ENCODE results near the gene NUP188.

DNA sequence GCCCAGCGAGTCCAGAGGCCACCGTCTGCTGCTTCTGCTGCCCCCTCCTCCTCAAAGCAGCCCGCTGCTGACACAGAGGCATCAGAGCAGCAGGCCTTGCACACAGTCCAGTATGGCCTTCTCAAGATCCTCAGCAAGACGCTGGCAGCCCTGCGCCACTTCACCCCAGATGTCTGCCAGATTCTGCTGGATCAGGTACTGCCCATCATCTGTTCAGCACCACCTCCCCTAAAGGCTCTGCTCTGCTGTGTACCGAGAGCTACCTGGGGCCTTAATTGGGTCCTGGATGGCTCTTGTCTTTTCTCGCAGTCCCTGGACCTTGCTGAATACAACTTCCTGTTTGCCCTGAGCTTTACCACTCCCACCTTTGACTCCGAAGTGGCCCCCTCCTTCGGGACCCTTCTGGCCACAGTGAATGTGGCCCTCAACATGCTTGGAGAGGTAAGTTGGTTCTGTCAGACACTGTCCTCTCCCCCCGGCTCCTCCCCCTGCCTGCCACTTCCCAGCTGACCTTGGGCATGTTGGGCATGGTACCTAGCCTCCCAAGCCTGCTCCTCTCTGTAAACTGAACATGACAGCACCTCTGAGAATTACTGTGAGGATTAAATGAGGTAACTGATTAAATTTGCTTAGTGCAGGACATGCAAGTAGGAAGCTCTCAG, 58.0 kb downstream of the NUP188 start:
- TF ChIP-seq, protein P1, sequence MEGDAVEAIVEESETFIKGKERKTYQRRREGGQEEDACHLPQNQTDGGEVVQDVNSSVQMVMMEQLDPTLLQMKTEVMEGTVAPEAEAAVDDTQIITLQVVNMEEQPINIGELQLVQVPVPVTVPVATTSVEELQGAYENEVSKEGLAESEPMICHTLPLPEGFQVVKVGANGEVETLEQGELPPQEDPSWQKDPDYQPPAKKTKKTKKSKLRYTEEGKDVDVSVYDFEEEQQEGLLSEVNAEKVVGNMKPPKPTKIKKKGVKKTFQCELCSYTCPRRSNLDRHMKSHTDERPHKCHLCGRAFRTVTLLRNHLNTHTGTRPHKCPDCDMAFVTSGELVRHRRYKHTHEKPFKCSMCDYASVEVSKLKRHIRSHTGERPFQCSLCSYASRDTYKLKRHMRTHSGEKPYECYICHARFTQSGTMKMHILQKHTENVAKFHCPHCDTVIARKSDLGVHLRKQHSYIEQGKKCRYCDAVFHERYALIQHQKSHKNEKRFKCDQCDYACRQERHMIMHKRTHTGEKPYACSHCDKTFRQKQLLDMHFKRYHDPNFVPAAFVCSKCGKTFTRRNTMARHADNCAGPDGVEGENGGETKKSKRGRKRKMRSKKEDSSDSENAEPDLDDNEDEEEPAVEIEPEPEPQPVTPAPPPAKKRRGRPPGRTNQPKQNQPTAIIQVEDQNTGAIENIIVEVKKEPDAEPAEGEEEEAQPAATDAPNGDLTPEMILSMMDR (IDR thresholded peaks at IDR 0.05; ENCODE audit: poor library complexity) = no peak
- TF ChIP-seq EZH2 (IDR thresholded peaks at IDR 0.05; ENCODE audit: borderline replicate concordance) = no peak
- TF ChIP-seq EZH2phosphoT487 (IDR thresholded peaks at IDR 0.05; ENCODE audit: low read depth, severe bottlenecking, unreplicated experiment) = no peak

Data from hepatocyte (in vitro differentiated cells).